Kidney (tissue), 14 donors: ENCODE measurements around the gene LZTS3. TPM values are rescaled to one million over a fixed set of nuclear protein-coding genes. Genes with fewer than 3 reads are reported as not detected.
"Not testable (repeated sequence)": the region's sequence is repeated elsewhere in the genome, so short reads cannot be mapped to it uniquely, and the experiment has no call there.

Experiments used
- DNase-seq, 5 donors: peaks; one replicate each; pipeline ENCODE4 v3.0.0-alpha.2; 2013 to 2020
- FAIRE-seq: peaks from 2 replicates; lab custom pipeline; 2012; peaks lifted over from hg19 to GRCh38; lab: Jason Lieb, UNC
- H3K27ac ChIP-seq, 2 donors: one replicate each; pipeline ENCODE4 v1.7.0; 2013; ENCODE audit warnings: low read depth in 2 of 2, low read length in 2 of 2, inconsistent platforms in 1 of 2
- H3K27me3 ChIP-seq: one replicate; pipeline ENCODE4 v1.7.1; 2013; ENCODE audit warnings: low read length, inconsistent platforms; ENCODE audit not compliant: control insufficient read depth, insufficient read depth
- H3K36me3 ChIP-seq, 3 donors: one replicate each; pipeline versions ENCODE4 v1.7.0 to v1.7.1; 2013; ENCODE audit warnings: low read length in 3 of 3, control low read depth in 1 of 3, inconsistent platforms in 1 of 3; ENCODE audit not compliant: insufficient read depth in 3 of 3, control insufficient read depth in 2 of 3
- H3K4me1 ChIP-seq, 3 donors: one replicate each; pipeline versions ENCODE4 v1.7.0 to v1.7.1; 2013; ENCODE audit warnings: low read length in 3 of 3, inconsistent platforms in 1 of 3, low read depth in 1 of 3; ENCODE audit not compliant: control insufficient read depth in 2 of 3, insufficient read depth in 2 of 3
- H3K4me3 ChIP-seq, 3 donors: one replicate each; pipeline versions ENCODE4 v1.7.0 to v1.8.1; 2013; ENCODE audit warnings: low read length in 3 of 3, control low read depth in 1 of 3, inconsistent platforms in 1 of 3
- H3K9ac ChIP-seq, 3 donors: one replicate each; pipeline versions ENCODE4 v1.7.0 to v1.7.1; 2013; ENCODE audit warnings: low read length in 3 of 3, control low read depth in 1 of 3, inconsistent platforms in 1 of 3
- H3K9me3 ChIP-seq, 3 donors: one replicate each; pipeline versions ENCODE4 v1.7.0 to v1.7.1; 2013; ENCODE audit warnings: low read length in 3 of 3, control low read depth in 1 of 3, inconsistent platforms in 1 of 3; ENCODE audit not compliant: control insufficient read depth in 2 of 3, insufficient read depth in 1 of 3
- intact Hi-C: fragments of 100-400 bp; cut with DNase I; formaldehyde crosslinking; loops from one replicate; pipeline ENCODE4 v1.11.1; 2022
- polyA plus RNA-seq: library from polyadenylated mRNA; stranded (reverse); fragments of 350-450 nt; fragmentation: Illumina TruSeq; extraction: RNeasy Lipid Tissue Mini Kit (QIAGEN cat#74804); gene quantifications from one replicate; pipeline ENCODE4 v1.2.3, GENCODE V29; 2014; ENCODE audit warnings: low read depth, low replicate concordance; ENCODE audit not compliant: insufficient read depth
- total RNA-seq: library from RNA; stranded (reverse); fragmentation: NEBNext Ultra II Directional; extraction: Animal tissue kit (Norgen Biotek cat#: 25700); gene quantifications from one replicate; pipeline ENCODE4 v1.2.1, GENCODE V29; 2021
- TF ChIP-seq, protein P1 (sequence below): IDR thresholded peaks from 3 replicates; pipeline ENCODE4 v1.5.1; 2012; ENCODE audit warnings: mild to moderate bottlenecking, moderate library complexity, borderline replicate concordance; ENCODE audit not compliant: insufficient read depth; ENCODE audit errors: extremely low read depth
- donor health status: control.
- donor health status: control.
- donor health status: control.
- donor health status: control.
- donor health status: control.
- donor health status: DM: yes; HTN: yes; CAD: no.
- donor health status: Normal renal cell carcinoma (clear cell type).

Gene LZTS3
- total and polyA plus RNA-seq, 2 donors from 2014 or later = 20.0 to 23.0 TPM

DNA sequence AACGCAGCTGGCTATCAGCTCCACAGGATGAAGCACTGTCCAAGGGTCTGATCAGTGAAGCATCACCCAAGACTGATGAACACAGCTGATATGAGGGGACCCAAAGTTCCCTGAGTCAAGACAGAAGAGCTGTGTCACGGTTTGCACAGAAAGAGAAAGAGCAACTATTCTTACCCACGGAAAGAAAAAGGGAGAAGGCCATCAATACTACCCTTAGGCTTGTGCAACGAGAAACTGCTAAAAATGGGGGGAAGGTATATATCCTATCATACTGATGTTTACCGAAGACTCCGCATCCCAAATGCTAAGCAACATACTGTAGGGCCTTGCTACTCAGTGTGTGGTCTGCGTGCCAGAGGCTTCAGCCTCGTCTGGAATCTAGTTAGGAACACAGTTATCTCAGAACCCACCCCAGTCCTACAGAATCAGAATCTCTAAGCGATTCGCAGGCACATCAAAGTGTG, 14.3 kb downstream of the LZTS3 start:
- intact Hi-C loops = no loop called here
- no peaks in the 10 kb centered on the region for H3K36me3 ChIP-seq
- H3K4me3 ChIP-seq = peak overlapping the region; percentile 86 to 96 (median 95)
- peak in 1 of 5 donors; percentile 38 for DNase-seq
- no peaks in the 10 kb centered on the region for H3K27me3 ChIP-seq
- peak overlapping the region; percentile 75 to 96 (median 88) for H3K9ac ChIP-seq
- TF ChIP-seq, protein P1, sequence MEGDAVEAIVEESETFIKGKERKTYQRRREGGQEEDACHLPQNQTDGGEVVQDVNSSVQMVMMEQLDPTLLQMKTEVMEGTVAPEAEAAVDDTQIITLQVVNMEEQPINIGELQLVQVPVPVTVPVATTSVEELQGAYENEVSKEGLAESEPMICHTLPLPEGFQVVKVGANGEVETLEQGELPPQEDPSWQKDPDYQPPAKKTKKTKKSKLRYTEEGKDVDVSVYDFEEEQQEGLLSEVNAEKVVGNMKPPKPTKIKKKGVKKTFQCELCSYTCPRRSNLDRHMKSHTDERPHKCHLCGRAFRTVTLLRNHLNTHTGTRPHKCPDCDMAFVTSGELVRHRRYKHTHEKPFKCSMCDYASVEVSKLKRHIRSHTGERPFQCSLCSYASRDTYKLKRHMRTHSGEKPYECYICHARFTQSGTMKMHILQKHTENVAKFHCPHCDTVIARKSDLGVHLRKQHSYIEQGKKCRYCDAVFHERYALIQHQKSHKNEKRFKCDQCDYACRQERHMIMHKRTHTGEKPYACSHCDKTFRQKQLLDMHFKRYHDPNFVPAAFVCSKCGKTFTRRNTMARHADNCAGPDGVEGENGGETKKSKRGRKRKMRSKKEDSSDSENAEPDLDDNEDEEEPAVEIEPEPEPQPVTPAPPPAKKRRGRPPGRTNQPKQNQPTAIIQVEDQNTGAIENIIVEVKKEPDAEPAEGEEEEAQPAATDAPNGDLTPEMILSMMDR = no peak
- peak overlapping the region in 1 of 2 donors; percentile 78 for H3K27ac ChIP-seq
- no peak for FAIRE-seq
- H3K4me1 ChIP-seq = peaks cover 0 to 27% (median 17%) of the 10 kb centered on the region in 3 donors
- H3K9me3 ChIP-seq = no peaks in the 10 kb centered on the region

DNA sequence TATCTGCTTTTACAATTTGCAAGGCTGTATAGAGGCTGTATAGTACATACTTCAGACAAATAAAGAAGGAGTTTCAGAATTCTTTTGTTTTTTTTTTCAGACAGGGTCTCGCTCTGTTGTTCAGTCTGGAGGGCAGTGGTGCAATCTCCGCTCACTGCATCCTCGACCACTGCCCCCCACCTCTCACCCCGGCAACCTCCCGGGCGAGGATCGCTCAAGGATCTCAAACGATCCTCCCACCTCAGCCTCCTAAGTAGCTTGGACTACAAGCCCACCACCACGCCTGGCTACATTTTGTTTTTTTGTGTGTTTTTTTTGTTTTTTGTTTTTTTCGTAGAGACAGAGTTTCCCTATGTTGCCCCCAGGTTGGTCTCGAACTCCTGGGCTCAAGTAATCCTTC, 15.5 kb downstream of the LZTS3 start:
- Histone ChIP-seq H3K27ac (no peak overlapping the region), H3K27me3 (no peaks in the 10 kb centered on the region), H3K9me3 (no peaks in the 10 kb centered on the region), H3K36me3 (no peaks in the 10 kb centered on the region), H3K4me1 (peaks cover 0 to 18% (median 8%) of the 10 kb centered on the region in 3 donors), H3K4me3 (peak overlapping the region in 2 of 3 donors; percentile 19 to 33), H3K9ac (peak overlapping the region in 1 of 3 donors; percentile 49)
- no peak for FAIRE-seq
- intact Hi-C loops = no loop called here
- no peak for DNase-seq
- TF ChIP-seq, protein P1 = no peak

DNA sequence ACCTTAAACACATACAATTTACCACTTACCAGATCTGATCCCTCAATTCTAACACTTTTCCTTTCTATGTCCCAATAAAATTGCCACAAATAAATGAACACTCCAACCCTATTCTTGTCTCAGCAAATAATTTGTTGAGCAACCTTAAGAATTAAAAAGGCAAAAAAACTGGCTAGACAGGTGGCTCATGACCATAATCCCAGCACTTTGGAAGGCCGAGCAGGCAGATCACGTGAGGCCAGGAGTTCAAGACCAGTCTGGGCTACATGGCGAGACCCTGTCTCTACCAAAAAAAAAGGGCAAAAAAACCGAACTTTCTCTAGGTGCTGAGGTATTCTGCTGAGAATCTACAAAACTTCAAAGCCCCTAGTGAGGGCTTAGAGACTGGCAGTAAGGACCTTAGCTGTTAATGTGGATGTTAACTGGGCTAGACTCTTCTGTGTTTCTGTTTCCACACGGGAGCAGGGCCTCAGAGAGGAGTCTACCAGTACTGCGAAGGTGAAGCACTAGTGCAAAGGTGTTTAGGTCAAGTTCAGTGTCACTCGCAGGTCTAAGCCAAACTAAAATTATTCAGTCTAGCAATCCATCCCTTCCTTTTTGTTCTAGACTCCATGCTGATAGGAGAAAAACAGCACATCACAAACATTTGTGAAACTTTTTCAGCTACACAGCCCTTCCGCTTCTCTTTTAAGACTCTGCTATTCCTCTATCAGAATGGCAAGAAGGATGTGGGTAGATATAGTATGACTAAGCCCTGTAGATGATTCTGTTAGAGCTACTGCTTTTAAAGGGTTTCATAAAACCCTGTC, 16.3 kb downstream of the LZTS3 start:
- H3K4me3 ChIP-seq = peak overlapping the region in 1 of 3 donors; percentile 3
- no peaks in the 10 kb centered on the region for H3K36me3 ChIP-seq
- no peak for DNase-seq
- no peaks in the 10 kb centered on the region for H3K27me3 ChIP-seq
- intact Hi-C loops = no loop called here
- H3K9ac ChIP-seq = peak overlapping the region in 2 of 3 donors; percentile 8 to 12
- H3K4me1 ChIP-seq = peaks cover 0 to 14% (median 2%) of the 10 kb centered on the region in 3 donors
- no peak for FAIRE-seq
- no peak overlapping the region for H3K27ac ChIP-seq
- no peaks in the 10 kb centered on the region for H3K9me3 ChIP-seq
- TF ChIP-seq, protein P1 = no peak

DNA sequence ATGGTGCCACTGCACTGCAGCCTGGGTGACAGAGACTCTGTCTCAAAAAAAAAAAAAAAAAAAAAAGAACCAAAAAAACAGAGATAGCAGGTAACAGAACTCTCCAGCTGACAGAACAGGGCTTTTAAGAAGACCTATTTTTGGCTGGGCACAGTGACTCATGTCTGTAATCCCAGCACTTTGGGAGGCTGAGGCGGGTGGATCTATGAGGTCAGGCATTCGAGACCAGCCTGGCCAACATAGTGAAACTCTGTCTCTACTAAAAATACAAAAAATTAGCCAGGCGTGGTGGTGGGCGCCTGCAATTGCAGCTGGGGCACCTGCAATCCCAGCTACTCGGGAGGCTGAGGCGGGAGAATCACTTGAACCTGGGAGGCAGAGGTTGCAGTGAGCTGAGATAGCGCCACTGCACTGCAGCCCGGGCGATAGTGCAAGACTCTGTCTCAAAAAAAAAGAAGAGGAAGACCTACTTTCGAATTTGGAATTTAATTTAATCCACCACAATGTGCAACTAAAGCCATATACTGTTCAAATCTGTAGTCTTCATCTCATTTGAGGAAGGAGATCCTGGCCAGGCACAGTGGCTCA, 21.2 kb downstream of the LZTS3 start:
- H3K4me1 ChIP-seq, DNase-seq, intact Hi-C loops, H3K27me3 ChIP-seq, FAIRE-seq, H3K9ac ChIP-seq, H3K27ac ChIP-seq, H3K4me3 ChIP-seq, H3K9me3 ChIP-seq: not testable (repeated sequence)
- peaks cover 0 to 18% (median 13%) of the 10 kb centered on the region in 3 donors for H3K36me3 ChIP-seq
